IPS-NIHi7 (cell line): Measurements from ENCODE around the gene QPCTL.
"Not testable (repeated sequence)": the region's sequence is repeated elsewhere in the genome, so short reads cannot be mapped to it uniquely, and the experiment has no call there.

Source experiments
- DNase-seq: peaks from one replicate; pipeline ENCODE4 v3.0.0; 2012; ENCODE audit warnings: mixed read lengths; ENCODE audit errors: extremely low spot score

QPCTL gene

GRCh38 chr19:45717131-45717982, 24.9 kb downstream of the QPCTL start:
- DNase-seq = peak; percentile 99

- DNase-seq = no peak
These were observed 25.7 kb downstream of the QPCTL start for GRCh38 chr19:45717983-45718650.

- DNase-seq = not testable (repeated sequence)
These were observed 27.6 kb downstream of the QPCTL start for GRCh38 chr19:45720065-45720464.

- not testable (repeated sequence) for DNase-seq
These were observed 36.2 kb downstream of the QPCTL start for GRCh38 chr19:45728683-45729082.

GRCh38 chr19:45729800-45730290, 37.4 kb downstream of the QPCTL start:
- no peak for DNase-seq

GRCh38 chr19:45730368-45731288, 38.2 kb downstream of the QPCTL start, which contains the start of gene FBXO46:
FBXO46 (minus strand) TSS chr19:45730896; CDS start chr19:45713495, 17,401 bp downstream.
- DNase-seq = peak; percentile 96

- DNase-seq = no peak
These were observed 40.8 kb downstream of the QPCTL start, which contains the start of gene MEIOSIN for GRCh38 chr19:45733160-45733810. MEIOSIN (plus strand) TSS chr19:45733439; CDS start chr19:45735377, 1,938 bp downstream.

- DNase-seq = no peak
These were observed 47.3 kb downstream of the QPCTL start for GRCh38 chr19:45739498-45740439.

GRCh38 chr19:45742969-45743368, 50.5 kb downstream of the QPCTL start:
- peak; percentile 6 for DNase-seq

GRCh38 chr19:45745606-45746005, 53.1 kb downstream of the QPCTL start:
- no peak for DNase-seq

- no peak for DNase-seq
These were observed 54.4 kb downstream of the QPCTL start for GRCh38 chr19:45746866-45747265.

- no peak for DNase-seq
These were observed 55.0 kb downstream of the QPCTL start for GRCh38 chr19:45747513-45747912.

- not testable (repeated sequence) for DNase-seq
These were observed 59.0 kb downstream of the QPCTL start for GRCh38 chr19:45751483-45751882.

GRCh38 chr19:45752639-45753038, 60.2 kb downstream of the QPCTL start:
- DNase-seq = no peak

- DNase-seq = peak; percentile 83
These were observed 61.1 kb downstream of the QPCTL start for GRCh38 chr19:45753548-45753947.
